Measurements from ENCODE around the gene SH2B3. TPM values are rescaled to one million over a fixed set of nuclear protein-coding genes. Genes with fewer than 3 reads are reported as not detected.

The SH2B3 gene
- total and polyA plus RNA-seq, 2 experiments from 2014 or later: 8.1 to 59.3 TPM

GRCh38 chr12:111377440-111377839 is 28.3 kb upstream of the SH2B3 start:
- Histone ChIP-seq H4K20me1 (replicated peaks; ENCODE audit: insufficient read depth) (no peaks in the 10 kb centered on the region), H3K27ac (ENCODE audit: low read depth) (no peak overlapping the region), H3K36me3 (ENCODE audit: insufficient read depth) (no peaks in the 10 kb centered on the region), H3F3A (replicated peaks; ENCODE audit: low read depth) (no peaks in the 10 kb centered on the region), H3K4me1 (ENCODE audit: insufficient read depth) (no peaks in the 10 kb centered on the region), H2AFZ (no peak overlapping the region), H3K27me3 (ENCODE audit: insufficient read depth) (no peaks in the 10 kb centered on the region), H3K4me3 (no peak overlapping the region), H3K79me2 (replicated peaks; ENCODE audit: insufficient read depth) (no peaks in the 10 kb centered on the region), H3K4me2 (no peak overlapping the region), H3K9me2 (ENCODE audit: insufficient read depth) (no peaks in the 10 kb centered on the region)
- no peak for ATAC-seq
- DNase-seq (ENCODE audit: low spot score): no peak
- H3K4me1 Mint-ChIP-seq: no peaks in the 10 kb centered on the region
- H3K4me3 Mint-ChIP-seq: no peak overlapping the region
- H3K27me3 Mint-ChIP-seq (ENCODE audit: insufficient read depth, low read depth, poor library complexity): peaks cover 2% of the 10 kb centered on the region
- peaks cover 31% of the 10 kb centered on the region for H3K9me3 Mint-ChIP-seq
- H3K36me3 Mint-ChIP-seq (ENCODE audit: low read depth): peaks cover 8% of the 10 kb centered on the region; the same call in 1 of the 3 replicates
- TF ChIP-seq, protein P1, sequence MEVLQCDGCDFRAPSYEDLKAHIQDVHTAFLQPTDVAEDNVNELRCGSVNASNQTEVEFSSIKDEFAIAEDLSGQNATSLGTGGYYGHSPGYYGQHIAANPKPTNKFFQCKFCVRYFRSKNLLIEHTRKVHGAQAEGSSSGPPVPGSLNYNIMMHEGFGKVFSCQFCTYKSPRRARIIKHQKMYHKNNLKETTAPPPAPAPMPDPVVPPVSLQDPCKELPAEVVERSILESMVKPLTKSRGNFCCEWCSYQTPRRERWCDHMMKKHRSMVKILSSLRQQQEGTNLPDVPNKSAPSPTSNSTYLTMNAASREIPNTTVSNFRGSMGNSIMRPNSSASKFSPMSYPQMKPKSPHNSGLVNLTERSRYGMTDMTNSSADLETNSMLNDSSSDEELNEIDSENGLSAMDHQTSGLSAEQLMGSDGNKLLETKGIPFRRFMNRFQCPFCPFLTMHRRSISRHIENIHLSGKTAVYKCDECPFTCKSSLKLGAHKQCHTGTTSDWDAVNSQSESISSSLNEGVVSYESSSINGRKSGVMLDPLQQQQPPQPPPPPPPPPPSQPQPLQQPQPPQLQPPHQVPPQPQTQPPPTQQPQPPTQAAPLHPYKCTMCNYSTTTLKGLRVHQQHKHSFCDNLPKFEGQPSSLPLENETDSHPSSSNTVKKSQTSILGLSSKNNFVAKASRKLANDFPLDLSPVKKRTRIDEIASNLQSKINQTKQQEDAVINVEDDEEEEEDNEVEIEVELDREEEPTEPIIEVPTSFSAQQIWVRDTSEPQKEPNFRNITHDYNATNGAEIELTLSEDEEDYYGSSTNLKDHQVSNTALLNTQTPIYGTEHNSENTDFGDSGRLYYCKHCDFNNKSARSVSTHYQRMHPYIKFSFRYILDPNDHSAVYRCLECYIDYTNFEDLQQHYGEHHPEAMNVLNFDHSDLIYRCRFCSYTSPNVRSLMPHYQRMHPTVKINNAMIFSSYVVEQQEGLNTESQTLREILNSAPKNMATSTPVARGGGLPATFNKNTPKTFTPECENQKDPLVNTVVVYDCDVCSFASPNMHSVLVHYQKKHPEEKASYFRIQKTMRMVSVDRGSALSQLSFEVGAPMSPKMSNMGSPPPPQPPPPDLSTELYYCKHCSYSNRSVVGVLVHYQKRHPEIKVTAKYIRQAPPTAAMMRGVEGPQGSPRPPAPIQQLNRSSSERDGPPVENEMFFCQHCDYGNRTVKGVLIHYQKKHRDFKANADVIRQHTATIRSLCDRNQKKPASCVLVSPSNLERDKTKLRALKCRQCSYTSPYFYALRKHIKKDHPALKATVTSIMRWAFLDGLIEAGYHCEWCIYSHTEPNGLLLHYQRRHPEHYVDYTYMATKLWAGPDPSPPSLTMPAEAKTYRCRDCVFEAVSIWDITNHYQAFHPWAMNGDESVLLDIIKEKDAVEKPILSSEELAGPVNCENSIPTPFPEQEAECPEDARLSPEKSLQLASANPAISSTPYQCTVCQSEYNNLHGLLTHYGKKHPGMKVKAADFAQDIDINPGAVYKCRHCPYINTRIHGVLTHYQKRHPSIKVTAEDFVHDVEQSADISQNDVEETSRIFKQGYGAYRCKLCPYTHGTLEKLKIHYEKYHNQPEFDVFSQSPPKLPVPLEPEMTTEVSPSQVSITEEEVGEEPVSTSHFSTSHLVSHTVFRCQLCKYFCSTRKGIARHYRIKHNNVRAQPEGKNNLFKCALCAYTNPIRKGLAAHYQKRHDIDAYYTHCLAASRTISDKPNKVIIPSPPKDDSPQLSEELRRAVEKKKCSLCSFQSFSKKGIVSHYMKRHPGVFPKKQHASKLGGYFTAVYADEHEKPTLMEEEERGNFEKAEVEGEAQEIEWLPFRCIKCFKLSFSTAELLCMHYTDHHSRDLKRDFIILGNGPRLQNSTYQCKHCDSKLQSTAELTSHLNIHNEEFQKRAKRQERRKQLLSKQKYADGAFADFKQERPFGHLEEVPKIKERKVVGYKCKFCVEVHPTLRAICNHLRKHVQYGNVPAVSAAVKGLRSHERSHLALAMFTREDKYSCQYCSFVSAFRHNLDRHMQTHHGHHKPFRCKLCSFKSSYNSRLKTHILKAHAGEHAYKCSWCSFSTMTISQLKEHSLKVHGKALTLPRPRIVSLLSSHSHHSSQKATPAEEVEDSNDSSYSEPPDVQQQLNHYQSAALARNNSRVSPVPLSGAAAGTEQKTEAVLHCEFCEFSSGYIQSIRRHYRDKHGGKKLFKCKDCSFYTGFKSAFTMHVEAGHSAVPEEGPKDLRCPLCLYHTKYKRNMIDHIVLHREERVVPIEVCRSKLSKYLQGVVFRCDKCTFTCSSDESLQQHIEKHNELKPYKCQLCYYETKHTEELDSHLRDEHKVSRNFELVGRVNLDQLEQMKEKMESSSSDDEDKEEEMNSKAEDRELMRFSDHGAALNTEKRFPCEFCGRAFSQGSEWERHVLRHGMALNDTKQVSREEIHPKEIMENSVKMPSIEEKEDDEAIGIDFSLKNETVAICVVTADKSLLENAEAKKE (CRISPR knock-in tag; IDR thresholded peaks at IDR 0.05): no peak
- TF ChIP-seq STAT1 (IDR thresholded peaks at IDR 0.05; ENCODE audit: unreplicated experiment) (no peak), ZNF114 (CRISPR knock-in tag; IDR thresholded peaks at IDR 0.05) (no peak), ZNF331 (CRISPR knock-in tag; IDR thresholded peaks at IDR 0.05; ENCODE audit: low read depth) (no peak), REST (IDR thresholded peaks at IDR 0.05; ENCODE audit: unreplicated experiment) (no peak), JUNB (IDR thresholded peaks at IDR 0.05; ENCODE audit: unreplicated experiment) (no peak), EZH2phosphoT487 (IDR thresholded peaks at IDR 0.05; ENCODE audit: unreplicated experiment) (no peak), NANOG (IDR thresholded peaks at IDR 0.05; ENCODE audit: borderline replicate concordance) (no peak)
- TF ChIP-seq, protein P2, sequence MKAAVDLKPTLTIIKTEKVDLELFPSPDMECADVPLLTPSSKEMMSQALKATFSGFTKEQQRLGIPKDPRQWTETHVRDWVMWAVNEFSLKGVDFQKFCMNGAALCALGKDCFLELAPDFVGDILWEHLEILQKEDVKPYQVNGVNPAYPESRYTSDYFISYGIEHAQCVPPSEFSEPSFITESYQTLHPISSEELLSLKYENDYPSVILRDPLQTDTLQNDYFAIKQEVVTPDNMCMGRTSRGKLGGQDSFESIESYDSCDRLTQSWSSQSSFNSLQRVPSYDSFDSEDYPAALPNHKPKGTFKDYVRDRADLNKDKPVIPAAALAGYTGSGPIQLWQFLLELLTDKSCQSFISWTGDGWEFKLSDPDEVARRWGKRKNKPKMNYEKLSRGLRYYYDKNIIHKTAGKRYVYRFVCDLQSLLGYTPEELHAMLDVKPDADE (IDR thresholded peaks at IDR 0.05): no peak
- TF ChIP-seq, protein P3, sequence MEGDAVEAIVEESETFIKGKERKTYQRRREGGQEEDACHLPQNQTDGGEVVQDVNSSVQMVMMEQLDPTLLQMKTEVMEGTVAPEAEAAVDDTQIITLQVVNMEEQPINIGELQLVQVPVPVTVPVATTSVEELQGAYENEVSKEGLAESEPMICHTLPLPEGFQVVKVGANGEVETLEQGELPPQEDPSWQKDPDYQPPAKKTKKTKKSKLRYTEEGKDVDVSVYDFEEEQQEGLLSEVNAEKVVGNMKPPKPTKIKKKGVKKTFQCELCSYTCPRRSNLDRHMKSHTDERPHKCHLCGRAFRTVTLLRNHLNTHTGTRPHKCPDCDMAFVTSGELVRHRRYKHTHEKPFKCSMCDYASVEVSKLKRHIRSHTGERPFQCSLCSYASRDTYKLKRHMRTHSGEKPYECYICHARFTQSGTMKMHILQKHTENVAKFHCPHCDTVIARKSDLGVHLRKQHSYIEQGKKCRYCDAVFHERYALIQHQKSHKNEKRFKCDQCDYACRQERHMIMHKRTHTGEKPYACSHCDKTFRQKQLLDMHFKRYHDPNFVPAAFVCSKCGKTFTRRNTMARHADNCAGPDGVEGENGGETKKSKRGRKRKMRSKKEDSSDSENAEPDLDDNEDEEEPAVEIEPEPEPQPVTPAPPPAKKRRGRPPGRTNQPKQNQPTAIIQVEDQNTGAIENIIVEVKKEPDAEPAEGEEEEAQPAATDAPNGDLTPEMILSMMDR (conservative IDR thresholded peaks at IDR 0.05; ENCODE audit: low read depth in 2 of 2): no peak
- no peak overlapping the region for H3K27ac Mint-ChIP-seq

All from GM23338 (cell line).